HUDEP-2 (cell line): Measurements from ENCODE around the gene MRPS27.

Experiments used
- DNase-seq, 76 experiments: peaks; one replicate each; lab custom pipeline; 2025; ENCODE audit not compliant: unreplicated experiment in 76 of 76; lab: John Stamatoyannopoulos, UW

Gene MRPS27

DNA sequence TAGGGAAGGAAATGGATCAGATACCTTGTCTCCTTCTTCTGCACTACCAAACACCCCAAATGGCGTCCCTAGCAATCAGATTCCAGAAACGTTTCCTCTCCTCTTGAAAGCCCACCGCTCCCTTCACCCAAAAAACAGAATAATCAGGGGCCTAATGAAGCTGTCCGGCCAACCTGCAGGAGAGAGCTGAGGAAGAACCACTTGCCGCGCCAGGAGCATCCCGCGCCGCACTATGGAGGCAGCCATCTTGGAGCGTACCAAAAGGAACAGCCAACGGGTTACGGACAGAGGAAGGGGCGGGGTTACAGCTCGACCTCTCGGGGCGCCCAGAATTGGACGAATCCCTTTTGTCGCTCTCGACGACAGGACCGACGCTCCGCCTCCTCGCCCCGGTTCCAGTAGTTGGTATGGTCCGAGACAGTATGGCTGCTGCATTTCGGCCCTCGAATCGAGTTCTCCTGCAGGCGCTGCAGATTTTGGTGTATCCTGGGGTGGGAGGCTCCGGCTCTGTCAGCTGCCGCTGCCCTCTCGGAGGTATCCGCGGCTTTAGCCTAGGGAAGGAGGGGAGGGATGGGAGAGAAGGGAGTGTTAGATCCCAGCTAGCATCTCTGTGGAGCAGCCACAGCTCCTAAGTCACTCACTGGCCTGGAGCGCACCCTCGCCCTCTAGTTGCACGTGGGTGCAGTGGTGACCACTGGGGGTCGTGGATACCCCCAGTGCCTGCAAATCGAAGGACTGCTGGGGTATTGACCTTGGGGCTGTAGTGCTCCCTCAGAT is at the start of gene MRPS27, which contains the start of gene PTCD2:
MRPS27 (minus strand) TSS at position 265 of the 777 bp plus-strand sequence; CDS start at position 246, 19 bp downstream.
PTCD2 (plus strand) TSS at position 398 of the 777 bp plus-strand sequence; CDS start at position 408, 10 bp downstream.
- peak; percentile 24 to 97 (median 93) for DNase-seq

GRCh38 chr5:72369711-72370110 is 49.7 kb upstream of the MRPS27 start:
- DNase-seq: no peak

GRCh38 chr5:72369301-72369700 is 49.3 kb upstream of the MRPS27 start:
- DNase-seq: no peak

GRCh38 chr5:72368271-72368670 is 48.2 kb upstream of the MRPS27 start:
- no peak for DNase-seq

GRCh38 chr5:72366324-72366976 is 46.4 kb upstream of the MRPS27 start:
- DNase-seq: peak in 61 of 76 experiments; percentile 1 to 73 (median 25)

GRCh38 chr5:72364951-72365350 is 44.9 kb upstream of the MRPS27 start:
- DNase-seq: no peak

- DNase-seq: no peak
These were observed 44.1 kb upstream of the MRPS27 start for GRCh38 chr5:72364171-72364570.

GRCh38 chr5:72363166-72363802 is 43.2 kb upstream of the MRPS27 start:
- no peak for DNase-seq

GRCh38 chr5:72359886-72360285 is 39.8 kb upstream of the MRPS27 start:
- DNase-seq: no peak

- DNase-seq: no peak
These were observed 38.9 kb upstream of the MRPS27 start for GRCh38 chr5:72358925-72359324.

DNA sequence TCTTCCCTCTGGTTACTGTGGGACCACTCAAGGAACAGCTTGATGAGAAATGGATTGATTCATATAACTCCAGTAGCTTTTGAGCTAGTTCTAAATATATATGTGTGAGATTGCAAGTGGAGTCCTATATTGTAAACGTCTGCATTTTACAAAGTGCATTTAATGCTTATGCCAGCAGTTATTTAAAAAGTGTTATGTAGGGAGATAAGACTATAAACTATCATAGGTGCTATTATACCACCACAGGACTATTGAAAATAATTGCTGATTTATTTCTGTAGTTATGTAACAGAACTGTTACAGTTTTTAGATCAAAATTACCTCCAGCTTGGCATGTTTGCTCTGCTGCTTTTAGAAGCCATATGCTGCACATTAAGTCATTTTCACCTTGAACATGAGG is 36.3 kb upstream of the MRPS27 start:
- no peak for DNase-seq

- DNase-seq: peak in 1 of 76 experiments; percentile 4
These were observed 35.8 kb upstream of the MRPS27 start for GRCh38 chr5:72355706-72356299.

- no peak for DNase-seq
These were observed 33.0 kb upstream of the MRPS27 start for GRCh38 chr5:72353046-72353445.

DNA sequence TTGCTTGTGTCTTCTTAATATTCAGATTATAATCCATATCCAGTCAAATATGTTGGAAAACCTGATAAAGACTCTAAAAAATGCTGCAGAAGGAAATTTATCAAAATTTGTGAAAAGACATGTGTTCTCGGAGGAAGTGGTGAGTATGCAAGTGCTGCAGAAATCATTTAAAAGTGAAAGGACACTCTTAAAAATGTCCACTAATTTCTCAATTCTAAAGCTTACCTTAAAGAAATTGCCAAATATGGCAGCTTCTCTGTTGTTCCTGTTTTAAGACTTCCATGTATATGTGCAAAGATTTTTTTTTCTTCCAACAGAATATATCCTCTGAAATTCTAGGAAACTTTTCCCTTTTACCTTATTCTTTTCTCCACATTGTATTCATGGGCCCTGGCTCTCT is 32.6 kb upstream of the MRPS27 start:
- DNase-seq: no peak

- no peak for DNase-seq
These were observed 31.3 kb upstream of the MRPS27 start for GRCh38 chr5:72351376-72351775.

- DNase-seq: no peak
These were observed 27.8 kb upstream of the MRPS27 start for GRCh38 chr5:72347801-72348308.

- no peak for DNase-seq
These were observed 26.4 kb upstream of the MRPS27 start for GRCh38 chr5:72346398-72346797.

DNA sequence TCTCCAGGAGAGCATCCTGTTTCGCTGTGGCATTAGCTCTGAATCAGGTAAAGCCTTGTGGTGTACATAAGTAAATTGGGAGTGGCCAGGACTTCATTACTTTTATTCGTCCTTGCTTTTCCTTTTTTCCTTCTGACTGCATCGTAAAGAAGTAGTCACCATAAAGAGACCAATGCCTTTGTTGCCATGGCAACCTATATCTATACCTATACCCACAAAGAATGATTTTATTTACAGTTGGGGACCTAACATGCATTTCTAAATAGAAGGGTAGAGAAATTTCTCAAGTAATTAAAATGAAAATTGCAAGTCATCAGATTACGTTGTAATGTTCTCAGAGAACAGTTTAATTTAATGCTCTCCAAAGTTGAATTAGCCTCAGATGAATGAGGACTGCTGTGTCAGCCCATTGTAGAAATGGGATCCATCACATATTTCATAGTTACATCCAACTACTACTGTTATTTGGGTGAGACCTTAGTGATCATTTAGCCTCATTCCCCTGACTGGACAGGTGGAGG is 18.7 kb upstream of the MRPS27 start:
- DNase-seq: no peak

GRCh38 chr5:72337159-72337558 is 17.1 kb upstream of the MRPS27 start:
- DNase-seq: no peak

DNA sequence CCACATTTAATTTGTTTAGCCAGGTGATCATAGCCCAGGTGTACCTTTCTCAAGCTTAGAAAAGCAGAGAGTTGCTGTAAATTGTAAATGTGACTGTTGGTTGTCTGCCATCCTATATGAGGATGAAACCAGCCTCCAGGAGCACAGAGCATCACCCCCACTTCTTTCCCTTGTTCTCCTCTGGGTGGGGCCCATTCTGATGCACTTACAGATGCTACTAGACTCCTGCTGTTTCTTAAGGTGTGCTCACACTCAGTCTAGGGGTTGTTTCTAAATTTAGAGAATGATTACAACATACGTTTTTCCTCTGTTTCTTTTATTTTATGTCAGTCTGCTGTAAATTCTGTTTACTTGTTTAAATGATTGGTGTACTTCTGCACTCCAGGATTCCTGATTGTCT is 10.7 kb upstream of the MRPS27 start:
- no peak for DNase-seq

DNA sequence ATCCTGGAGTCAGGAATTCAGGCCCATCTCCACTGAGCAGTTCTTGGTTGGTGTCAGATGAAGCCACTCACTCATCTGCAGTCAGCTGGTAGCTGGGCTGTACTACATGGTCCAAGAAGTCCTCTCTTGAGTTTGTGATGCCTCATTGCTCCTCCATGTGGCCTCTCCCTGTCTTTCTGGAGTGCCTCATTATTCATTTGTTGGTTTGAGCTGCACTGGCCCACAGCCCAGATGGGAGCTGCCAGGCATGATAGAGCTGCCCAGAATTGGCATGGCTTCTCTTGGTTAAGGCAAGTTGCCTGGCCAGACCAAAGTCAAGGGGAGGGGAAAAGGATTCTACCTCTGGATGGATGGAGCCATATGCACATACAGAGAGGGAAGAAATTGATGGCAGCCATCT is 8.1 kb upstream of the MRPS27 start:
- DNase-seq: peak in 70 of 76 experiments; percentile 3 to 84 (median 52)
